Measurements from ENCODE around the gene CCDC127. TPM values are rescaled to one million over a fixed set of nuclear protein-coding genes. Genes with fewer than 3 reads are reported as not detected.

CCDC127 gene
- total and polyA plus RNA-seq, 2 of the 4 experiments (the other 2 are of a cell fraction), result 3.2 to 3.9 TPM

- TF ChIP-seq CEBPB (IDR thresholded peaks at IDR 0.05; ENCODE audit: low read depth, low read length), result no peak
- no peak for TF ChIP-seq CHD1 (IDR thresholded peaks at IDR 0.05; ENCODE audit: low read depth, low read length)
These were observed 31.6 kb downstream of the CCDC127 start (continued) for GRCh38 chr5:186091-187041.

DNA sequence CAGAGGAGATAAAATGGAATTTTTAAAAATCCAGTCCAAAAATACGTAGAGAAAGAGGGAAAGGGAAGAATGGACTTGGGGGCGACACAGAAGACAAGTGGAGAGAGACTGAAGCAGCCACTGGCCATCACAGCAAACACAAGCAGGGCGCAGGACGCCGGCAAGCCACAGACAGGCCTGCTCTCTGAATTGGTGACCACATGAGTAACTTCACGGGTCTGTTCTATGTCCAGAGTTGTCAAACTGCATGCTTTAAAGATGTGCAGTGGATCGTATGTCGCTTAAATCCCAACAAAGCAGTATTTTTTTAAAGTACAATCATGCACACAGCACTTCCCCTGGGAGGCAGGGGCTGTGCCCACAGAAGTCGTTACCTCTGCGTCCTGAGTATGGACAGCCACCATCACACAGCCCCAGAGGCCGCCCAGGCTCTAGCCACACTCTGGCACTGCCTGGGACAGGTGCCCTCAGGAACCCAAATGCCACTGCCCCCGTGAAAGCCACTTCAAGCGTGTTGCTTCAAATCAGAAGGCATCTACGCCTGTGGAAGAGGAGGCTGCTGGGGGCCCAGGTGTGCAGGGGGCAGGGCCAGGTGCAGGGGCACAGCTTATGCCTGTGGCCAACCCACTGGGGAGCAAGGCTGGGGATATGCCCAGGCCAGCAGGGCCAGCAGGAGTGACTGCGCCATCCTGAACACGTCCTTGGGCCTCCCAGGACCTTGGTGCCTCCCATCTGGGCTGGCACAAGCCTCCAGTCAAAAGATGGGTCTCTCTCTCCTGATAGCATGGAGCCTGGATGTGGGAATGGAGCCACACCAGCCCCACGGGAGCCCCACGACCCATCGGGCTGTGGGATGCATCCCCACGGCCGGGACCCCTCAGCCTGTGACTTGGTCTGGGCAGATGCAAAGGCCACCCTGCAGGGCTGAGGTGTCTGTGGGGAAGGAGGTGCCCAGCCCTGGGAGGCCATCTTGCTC is 32.6 kb downstream of the CCDC127 start:
- 84% methylated on average over 10 of the region's 21 CpGs; no CpG with 5 or more reads in 1 of the 2 experiments for WGBS, 2 experiments (ENCODE audit: extremely low coverage in 2 of 2, insufficient read length in 1 of 2)
- ChIA-PET POLR2A (ENCODE audit: unreplicated experiment) (no interaction called here), CTCF (no interaction called here)
- Histone ChIP-seq H2AK5ac (ENCODE audit: low read depth, low read length) (no peak overlapping the region), H4K20me1 (ENCODE audit: insufficient read depth, low read length) (peaks cover 2% of the 10 kb centered on the region; the same call in 1 of the 2 replicates), H2BK120ac (ENCODE audit: low read depth, low read length) (no peak overlapping the region), H3K36me3 (ENCODE audit: control insufficient read depth, insufficient read depth, low read length) (no peaks in the 10 kb centered on the region), H3K27ac (ENCODE audit: insufficient read depth, low read length) (no peak overlapping the region), H3K9me1 (ENCODE audit: insufficient read depth, low read length) (peaks cover 5% of the 10 kb centered on the region; the same call in 1 of the 2 replicates), H3K4me2 (ENCODE audit: low read depth, low read length) (no peak overlapping the region), H4K5ac (ENCODE audit: low read depth, low read length) (no peak overlapping the region), H2AK9ac (replicated peaks; ENCODE audit: low read depth, low read length, poor library complexity) (peak overlapping the region; percentile 21), H2BK15ac (ENCODE audit: low read depth, low read length) (no peak overlapping the region), H3K79me1 (ENCODE audit: low read depth in 1 of 2, low read length in 2 of 2) (no peaks in the 10 kb centered on the region), H3K23ac (ENCODE audit: low read depth, low read length) (no peak overlapping the region), H3K27me3 (ENCODE audit: control insufficient read depth, insufficient read depth, low read length) (peaks cover under 1% of the 10 kb centered on the region; the same call in 1 of the 2 replicates), H4K91ac (ENCODE audit: insufficient read depth, low read depth, low read length) (no peak overlapping the region), H4K8ac (ENCODE audit: low read depth in 2 of 2, low read length in 2 of 2) (no peak overlapping the region), H3K4me3 (ENCODE audit: insufficient read depth, low read depth, low read length) (no peak overlapping the region), H3K9me3 (ENCODE audit: control insufficient read depth, insufficient read depth, low read length) (no peaks in the 10 kb centered on the region), H3K14ac (replicated peaks; ENCODE audit: low read depth, low read length) (no peak overlapping the region), H3K18ac (ENCODE audit: low read depth, low read length) (no peak overlapping the region), H3K9ac (ENCODE audit: low read depth, low read length) (no peak overlapping the region), H2AFZ (replicated peaks; ENCODE audit: low read length, poor library complexity) (no peak overlapping the region), H3K4ac (ENCODE audit: low read depth, low read length) (no peak overlapping the region), H3K4me1 (ENCODE audit: control insufficient read depth, insufficient read depth, low read length) (no peaks in the 10 kb centered on the region), H2BK20ac (ENCODE audit: low read depth, low read length) (no peak overlapping the region), H3K56ac (ENCODE audit: extremely low read depth, insufficient read depth, low read length) (no peak overlapping the region), H2BK5ac (ENCODE audit: low read depth, low read length, poor library complexity, severe bottlenecking) (no peak overlapping the region)
- intact Hi-C loops (cut with micrococcal nuclease), result no loop called here
- ATAC-seq (ENCODE audit: low read depth) (no peak), DNase-seq (no peak)
- dilution Hi-C loops (cut with HindIII; ENCODE audit: low sequenced_read_pairs, unreplicated experiment), result no loop called here
- BruUV-seq (replicated peaks), result no TSS peak
- in situ Hi-C loops (cut with MboI; ENCODE audit: low sequenced_read_pairs), result no loop called here
- TF ChIP-seq USF2 (IDR thresholded peaks at IDR 0.05; ENCODE audit: low read depth, low read length), result no peak
- TF ChIP-seq ELK1 (IDR thresholded peaks at IDR 0.05; ENCODE audit: borderline replicate concordance, low read depth, low read length), result no peak
- no peak for TF ChIP-seq CEBPB (IDR thresholded peaks at IDR 0.05; ENCODE audit: low read depth, low read length)
- no peak for TF ChIP-seq MAFK (IDR thresholded peaks at IDR 0.05; ENCODE audit: low read depth, low read length)
- no peak for TF ChIP-seq NFE2L2 (IDR thresholded peaks at IDR 0.05; ENCODE audit: low read depth, low read length)
- no peak for TF ChIP-seq CHD1 (IDR thresholded peaks at IDR 0.05; ENCODE audit: low read depth, low read length)
- no peak for TF ChIP-seq RCOR1 (IDR thresholded peaks at IDR 0.05; ENCODE audit: insufficient replicate concordance, low read length)
- no peak for TF ChIP-seq RFX5 (IDR thresholded peaks at IDR 0.05; ENCODE audit: low read depth, low read length)
- no peak for TF ChIP-seq MXI1 (IDR thresholded peaks at IDR 0.05; ENCODE audit: borderline replicate concordance, low read depth, low read length)
